GM21381 (cell line): ENCODE data around the gene KSR2.

Source experiments
- ATAC-seq: cut with Tn5 transposase; IDR thresholded peaks from one replicate; pipeline ENCODE4 v1.9.1; 2021; ENCODE audit warnings: mild to moderate bottlenecking, moderate library complexity; ENCODE audit not compliant: unreplicated experiment

The KSR2 gene

GRCh38 chr12:117472983-117473382, 495.8 kb downstream of the KSR2 start:
- ATAC-seq: no peak

- no peak for ATAC-seq
These were observed 498.0 kb downstream of the KSR2 start for GRCh38 chr12:117470804-117471203.

GRCh38 chr12:117469883-117470483, 498.8 kb downstream of the KSR2 start:
- no peak for ATAC-seq

GRCh38 chr12:117468016-117468415, 500.8 kb downstream of the KSR2 start:
- no peak for ATAC-seq

- ATAC-seq: no peak
These were observed 501.2 kb downstream of the KSR2 start for GRCh38 chr12:117467588-117467987.

- no peak for ATAC-seq
These were observed 502.0 kb downstream of the KSR2 start for GRCh38 chr12:117466677-117467362.

- ATAC-seq: no peak
These were observed 507.1 kb downstream of the KSR2 start for GRCh38 chr12:117461732-117462131.

GRCh38 chr12:117459229-117459628, 509.6 kb downstream of the KSR2 start:
- ATAC-seq: no peak

- no peak for ATAC-seq
These were observed 511.6 kb downstream of the KSR2 start for GRCh38 chr12:117457189-117457588.

- no peak for ATAC-seq
These were observed 512.7 kb downstream of the KSR2 start for GRCh38 chr12:117456076-117456475.

- no peak for ATAC-seq
These were observed 514.8 kb downstream of the KSR2 start for GRCh38 chr12:117453961-117454360.

GRCh38 chr12:117452112-117452511, 516.7 kb downstream of the KSR2 start:
- ATAC-seq: no peak

- no peak for ATAC-seq
These were observed 518.6 kb downstream of the KSR2 start for GRCh38 chr12:117450209-117450608.

GRCh38 chr12:117447665-117448366, 521.0 kb downstream of the KSR2 start:
- ATAC-seq: no peak

- no peak for ATAC-seq
These were observed 524.0 kb downstream of the KSR2 start for GRCh38 chr12:117444781-117445180.

GRCh38 chr12:117441751-117442150, 527.0 kb downstream of the KSR2 start:
- no peak for ATAC-seq

- no peak for ATAC-seq
These were observed 528.4 kb downstream of the KSR2 start for GRCh38 chr12:117440384-117440783.

GRCh38 chr12:117439531-117440001, 529.2 kb downstream of the KSR2 start:
- no peak for ATAC-seq

- no peak for ATAC-seq
These were observed 530.0 kb downstream of the KSR2 start for GRCh38 chr12:117438809-117439208.

GRCh38 chr12:117437516-117438255, 531.1 kb downstream of the KSR2 start:
- no peak for ATAC-seq

- ATAC-seq: no peak
These were observed 534.9 kb downstream of the KSR2 start for GRCh38 chr12:117433878-117434277.
